ENCODE data around the gene GAN. TPM values are rescaled to one million over a fixed set of nuclear protein-coding genes. Genes with fewer than 3 reads are reported as not detected.

Gene GAN
- total and polyA plus RNA-seq, 9 of the 15 experiments (the other 6 are each of a cell fraction or from before 2014, with no cell fraction given): 0.83 to 15.1 (median 5.2) TPM

DNA sequence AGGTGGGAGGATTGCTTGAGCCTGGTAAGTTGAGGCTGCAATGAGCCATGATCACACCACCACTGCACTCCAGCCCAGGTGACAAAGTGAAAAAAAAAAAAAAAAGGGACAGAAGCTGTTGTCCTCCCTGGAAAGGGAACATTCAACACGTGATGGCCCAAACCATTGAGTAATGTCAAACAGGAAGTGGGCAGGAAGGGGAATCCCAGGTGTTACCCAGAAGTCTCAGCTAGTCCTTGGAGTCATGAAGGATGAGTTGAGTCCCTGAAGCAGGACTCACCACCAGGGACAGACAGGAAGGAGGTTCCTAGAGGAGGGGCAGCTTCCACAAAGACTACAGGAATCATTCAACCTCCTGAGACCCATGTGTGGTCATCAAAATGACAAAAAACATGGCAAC, 110.0 kb downstream of the GAN start (continued):
- TF ChIP-seq AFF1 (IDR thresholded peaks at IDR 0.05; ENCODE audit: low read depth in 1 of 2, partially characterized antibody in 2 of 2) (no peak), BHLHE40 (IDR thresholded peaks at IDR 0.05; ENCODE audit: low read length) (peak; percentile 68), ZNF785 (CRISPR knock-in tag; IDR thresholded peaks at IDR 0.05) (no peak), L3MBTL2 (IDR thresholded peaks at IDR 0.05) (peak; percentile 32; the same call in 1 of the 2 replicates), SPI1 (IDR thresholded peaks at IDR 0.05; ENCODE audit: borderline replicate concordance, low read depth, low read length) (peak; percentile 80), KLF6 (CRISPR knock-in tag; IDR thresholded peaks at IDR 0.05; ENCODE audit: borderline replicate concordance) (no peak), RREB1 (CRISPR knock-in tag; IDR thresholded peaks at IDR 0.05) (no peak), HNRNPLL (IDR thresholded peaks at IDR 0.05; ENCODE audit: low read depth, low read length, poor library complexity, severe bottlenecking) (no peak), NFATC3 (IDR thresholded peaks at IDR 0.05) (no peak), POLR2G (IDR thresholded peaks at IDR 0.05; ENCODE audit: low read depth, low read length) (no peak), ZNF133 (CRISPR knock-in tag; IDR thresholded peaks at IDR 0.05) (no peak), ZNF263 (CRISPR knock-in tag; IDR thresholded peaks at IDR 0.05; ENCODE audit: borderline replicate concordance) (no peak), FOXP4 (CRISPR knock-in tag; IDR thresholded peaks at IDR 0.05; ENCODE audit: borderline replicate concordance) (no peak)
- TF ChIP-seq, protein P1, sequence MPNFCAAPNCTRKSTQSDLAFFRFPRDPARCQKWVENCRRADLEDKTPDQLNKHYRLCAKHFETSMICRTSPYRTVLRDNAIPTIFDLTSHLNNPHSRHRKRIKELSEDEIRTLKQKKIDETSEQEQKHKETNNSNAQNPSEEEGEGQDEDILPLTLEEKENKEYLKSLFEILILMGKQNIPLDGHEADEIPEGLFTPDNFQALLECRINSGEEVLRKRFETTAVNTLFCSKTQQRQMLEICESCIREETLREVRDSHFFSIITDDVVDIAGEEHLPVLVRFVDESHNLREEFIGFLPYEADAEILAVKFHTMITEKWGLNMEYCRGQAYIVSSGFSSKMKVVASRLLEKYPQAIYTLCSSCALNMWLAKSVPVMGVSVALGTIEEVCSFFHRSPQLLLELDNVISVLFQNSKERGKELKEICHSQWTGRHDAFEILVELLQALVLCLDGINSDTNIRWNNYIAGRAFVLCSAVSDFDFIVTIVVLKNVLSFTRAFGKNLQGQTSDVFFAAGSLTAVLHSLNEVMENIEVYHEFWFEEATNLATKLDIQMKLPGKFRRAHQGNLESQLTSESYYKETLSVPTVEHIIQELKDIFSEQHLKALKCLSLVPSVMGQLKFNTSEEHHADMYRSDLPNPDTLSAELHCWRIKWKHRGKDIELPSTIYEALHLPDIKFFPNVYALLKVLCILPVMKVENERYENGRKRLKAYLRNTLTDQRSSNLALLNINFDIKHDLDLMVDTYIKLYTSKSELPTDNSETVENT (CRISPR knock-in tag; IDR thresholded peaks at IDR 0.05): no peak
